ENCODE data around the gene MORN4. TPM values are rescaled to one million over a fixed set of nuclear protein-coding genes. Genes with fewer than 3 reads are reported as not detected.

Gene MORN4
- total RNA-seq, 4 donors from 2014 or later: 0.34 to 3.6 (median 1.2) TPM

GRCh38 chr10:97675222-97675621, 41.9 kb upstream of the MORN4 start:
- WGBS, 2 donors: 79 to 91% methylated on average over 4 to 5 of the region's 9 CpGs
- no peak overlapping the region for H3K4me3 ChIP-seq
- no peak overlapping the region for H3K27ac ChIP-seq
- H3K36me3 ChIP-seq: peaks cover 14 to 96% (median 39%) of the 10 kb centered on the region in 3 donors
- no peak for DNase-seq
- intact Hi-C loops (cut with DNase I): loop anchor here (10.0 kb wide), 1 partner anchor 60 kb away; the partner anchor contains the start of gene ZFYVE27
- peaks cover 0 to 6% (median 0%) of the 10 kb centered on the region in 3 donors for H3K4me1 ChIP-seq
- no peaks in the 10 kb centered on the region for H3K27me3 ChIP-seq
- no peaks in the 10 kb centered on the region for H3K9me3 ChIP-seq
- no peak for TF ChIP-seq POLR2A (IDR thresholded peaks at IDR 0.05)
- no peak for TF ChIP-seq CTCF (IDR thresholded peaks at IDR 0.05)

DNA sequence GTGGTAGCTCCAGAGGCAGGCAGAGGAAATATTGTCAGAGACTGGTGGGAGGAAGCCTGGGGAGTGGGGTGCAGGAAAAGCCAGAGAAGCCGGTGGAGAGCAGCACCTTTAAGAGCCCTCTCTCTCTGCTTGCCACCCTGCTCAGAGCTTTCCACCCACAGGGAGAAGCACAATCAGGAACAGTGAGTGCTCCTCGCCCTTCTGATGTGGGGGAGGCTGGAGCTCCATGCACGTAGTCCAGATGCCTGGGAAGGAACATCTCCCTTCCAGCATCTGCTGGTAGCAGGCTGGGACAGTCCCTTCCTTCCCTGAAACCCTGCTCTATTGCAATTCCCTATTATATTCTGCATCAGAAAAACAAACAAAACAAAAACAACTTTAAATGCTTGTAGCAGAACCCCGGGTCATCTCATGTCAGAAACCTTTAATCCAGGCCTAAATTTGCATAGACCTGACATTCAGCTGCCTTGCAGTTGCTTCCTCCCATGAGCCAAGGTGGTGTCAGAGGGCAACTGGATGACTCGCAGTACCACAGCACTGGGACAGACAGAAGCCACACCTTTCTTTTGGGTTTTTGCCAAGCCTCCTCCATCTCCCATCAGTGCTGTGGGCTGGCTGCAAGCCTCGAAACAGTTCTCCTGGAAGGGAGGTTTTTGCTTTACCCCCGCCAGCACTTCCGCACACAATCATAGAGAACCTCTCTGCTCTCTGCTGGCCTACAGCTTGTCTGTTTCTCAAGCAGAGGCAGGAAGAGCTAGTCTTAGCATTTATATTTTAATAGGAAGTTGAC, 40.6 kb upstream of the MORN4 start:
- intact Hi-C loops (cut with DNase I): loop anchor here (10.0 kb wide), 1 partner anchor 61 kb away; the partner anchor contains the start of gene ZFYVE27
- no peaks in the 10 kb centered on the region for H3K27me3 ChIP-seq
- H3K4me3 ChIP-seq: no peak overlapping the region
- no peaks in the 10 kb centered on the region for H3K9me3 ChIP-seq
- 58 to 66% methylated on average over 6 to 8 of the region's 8 CpGs for WGBS, 2 donors
- H3K4me1 ChIP-seq: peaks cover 0 to 6% (median 0%) of the 10 kb centered on the region in 3 donors
- DNase-seq: no peak
- peaks cover 14 to 98% (median 42%) of the 10 kb centered on the region in 3 donors for H3K36me3 ChIP-seq
- TF ChIP-seq POLR2A (IDR thresholded peaks at IDR 0.05) (no peak), CTCF (IDR thresholded peaks at IDR 0.05) (no peak)
- no peak overlapping the region for H3K27ac ChIP-seq

DNA sequence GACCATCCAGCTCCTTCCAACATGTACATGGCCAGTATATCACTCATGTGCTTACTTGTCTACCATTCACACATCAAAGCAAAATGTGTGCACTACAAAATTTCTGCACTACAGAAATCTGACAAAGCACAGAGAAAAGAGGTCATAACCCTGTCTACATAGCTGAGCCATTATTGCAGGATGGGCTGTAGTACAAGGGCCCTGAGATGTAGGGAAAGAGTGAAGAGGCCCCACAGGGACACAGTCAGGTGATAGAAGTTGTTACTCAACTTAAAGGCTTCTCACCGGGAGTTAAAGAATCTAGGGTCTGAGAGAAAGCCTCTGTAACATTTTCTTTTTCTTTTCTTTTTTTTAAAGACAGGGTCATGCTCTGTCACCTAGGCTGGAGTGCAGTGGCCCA, 36.3 kb upstream of the MORN4 start:
- Histone ChIP-seq H3K4me3 (no peak overlapping the region), H3K36me3 (peaks cover 14 to 98% (median 28%) of the 10 kb centered on the region in 3 donors)

GRCh38 chr10:97667463-97667862, 34.2 kb upstream of the MORN4 start:
- TF ChIP-seq POLR2A (IDR thresholded peaks at IDR 0.05) (no peak), CTCF (IDR thresholded peaks at IDR 0.05) (no peak)
- Histone ChIP-seq H3K27ac (no peak overlapping the region), H3K27me3 (no peaks in the 10 kb centered on the region), H3K36me3 (peaks cover 2 to 99% (median 20%) of the 10 kb centered on the region in 3 donors), H3K4me3 (no peak overlapping the region), H3K4me1 (no peaks in the 10 kb centered on the region), H3K9me3 (no peaks in the 10 kb centered on the region)
- 85 to 88% methylated on average over 6 of the region's 6 CpGs for WGBS, 2 donors
- no peak for DNase-seq
- intact Hi-C loops (cut with DNase I): no loop called here

More for the DNA sequence above, 36.3 kb upstream of the MORN4 start:
- Histone ChIP-seq H3K27me3 (no peaks in the 10 kb centered on the region), H3K27ac (no peak overlapping the region), H3K9me3 (no peaks in the 10 kb centered on the region), H3K4me1 (no peaks in the 10 kb centered on the region)
- WGBS, 2 donors: 75 to 100% methylated on average over 1 of the region's 1 CpG
- no peak for TF ChIP-seq POLR2A (IDR thresholded peaks at IDR 0.05)
- no peak for TF ChIP-seq CTCF (IDR thresholded peaks at IDR 0.05)
- intact Hi-C loops (cut with DNase I): no loop called here
- DNase-seq: no peak

DNA sequence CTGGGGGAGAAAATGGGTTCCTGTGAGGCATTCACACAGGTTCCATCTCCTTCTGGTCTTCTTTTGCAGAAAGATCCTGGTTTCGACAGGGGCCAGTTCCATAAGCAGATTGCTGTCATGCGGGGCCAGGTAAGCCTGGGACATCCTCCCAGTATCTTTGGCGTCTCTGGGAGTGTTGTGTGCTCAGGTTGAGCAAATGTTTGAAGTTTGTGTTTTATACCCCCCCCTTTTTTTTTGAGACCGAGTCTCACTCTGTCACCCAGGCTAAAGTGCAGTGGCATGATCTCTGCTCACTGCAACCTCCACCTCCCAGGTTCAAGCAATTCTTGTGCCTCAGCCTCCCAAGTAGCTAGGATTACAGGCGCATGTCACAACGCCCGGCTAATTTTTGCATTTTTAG, 33.7 kb upstream of the MORN4 start:
- Histone ChIP-seq H3K4me1 (no peaks in the 10 kb centered on the region), H3K27me3 (no peaks in the 10 kb centered on the region), H3K36me3 (peaks cover 3 to 100% (median 20%) of the 10 kb centered on the region in 3 donors), H3K4me3 (no peak overlapping the region), H3K9me3 (no peaks in the 10 kb centered on the region), H3K27ac (no peak overlapping the region)
- DNase-seq: no peak
- TF ChIP-seq CTCF (IDR thresholded peaks at IDR 0.05) (no peak), POLR2A (IDR thresholded peaks at IDR 0.05) (no peak)
- WGBS, 2 donors: 88 to 94% methylated on average over 6 to 7 of the region's 7 CpGs
- intact Hi-C loops (cut with DNase I): no loop called here

All from esophagus squamous epithelium (tissue), 5 donors.